HAP-1 (cell line): Measurements from ENCODE around the gene B4GALNT1.

Source experiments
- DNase-seq, 2 experiments: peaks; one replicate each; pipeline ENCODE4 v3.0.0-alpha.2; 2016 to 2020; ENCODE audit warnings: low spot score in 2 of 2
- H3K27me3 ChIP-seq: fragments of 250-450 bp; sonication (Bioruptor Pico); 2 replicates; pipeline ENCODE4 v1.5.1; 2020; ENCODE audit warnings: low read depth, mild to moderate bottlenecking, moderate library complexity
- H3K36me3 ChIP-seq: fragments of 250-450 bp; sonication (Bioruptor Pico); replicated peaks from 2 replicates; pipeline ENCODE4 v1.5.1; 2020; ENCODE audit warnings: mild to moderate bottlenecking
- H3K4me1 ChIP-seq: fragments of 250-450 bp; sonication (Bioruptor Pico); 2 replicates; pipeline ENCODE4 v1.5.1; 2020; ENCODE audit warnings: mild to moderate bottlenecking
- H3K4me3 ChIP-seq: fragments of 250-450 bp; sonication (Bioruptor Pico); 2 replicates; pipeline ENCODE4 v1.5.1; 2020; ENCODE audit warnings: mild to moderate bottlenecking, moderate library complexity
- H3K9me3 ChIP-seq: fragments of 250-450 bp; sonication (Bioruptor Pico); 2 replicates; pipeline ENCODE4 v1.5.1; 2020; ENCODE audit warnings: mild to moderate bottlenecking, moderate library complexity
- in situ Hi-C: fragments of 300-500 bp; cut with MboI; formaldehyde crosslinking; loops from 3 replicates; pipeline ENCODE4 v1.14.3; 2020; ENCODE audit warnings: low sequenced_read_pairs, inconsistent platforms, mixed read lengths

The B4GALNT1 gene

GRCh38 chr12:57611827-57612710 lies 20.9 kb downstream of the B4GALNT1 start:
- Histone ChIP-seq H3K27me3 (no peaks in the 10 kb centered on the region), H3K4me1 (peaks cover 4% of the 10 kb centered on the region)
- in situ Hi-C loops, result no loop called here

GRCh38 chr12:57611108-57611826 lies 21.7 kb downstream of the B4GALNT1 start, which contains the start of gene ARHGEF25:
TSS of gene ARHGEF25 (plus strand) at chr12:57611435. CDS start at chr12:57611895, 460 bp downstream.
- in situ Hi-C loops, result no loop called here
- DNase-seq, result peak; percentile 72 to 90

More at GRCh38 chr12:57611827-57612710, 20.9 kb downstream of the B4GALNT1 start:
- peak overlapping the region; percentile 63 for H3K4me3 ChIP-seq
- H3K9me3 ChIP-seq, result no peaks in the 10 kb centered on the region
- peaks cover 11% of the 10 kb centered on the region for H3K36me3 ChIP-seq
- DNase-seq, result no peak

GRCh38 chr12:57610554-57611107 lies 22.4 kb downstream of the B4GALNT1 start:
- Histone ChIP-seq H3K9me3 (no peaks in the 10 kb centered on the region), H3K4me3 (peak overlapping the region; percentile 63), H3K4me1 (peaks cover 4% of the 10 kb centered on the region), H3K27me3 (no peaks in the 10 kb centered on the region), H3K36me3 (peaks cover 8% of the 10 kb centered on the region)
- in situ Hi-C loops, result no loop called here
- no peak for DNase-seq

More at GRCh38 chr12:57611108-57611826, 21.7 kb downstream of the B4GALNT1 start, which contains the start of gene ARHGEF25:
- Histone ChIP-seq H3K27me3 (no peaks in the 10 kb centered on the region), H3K4me3 (peak within 1 kb of the TSS; percentile 63), H3K9me3 (no peaks in the 10 kb centered on the region), H3K4me1 (peaks cover 4% of the 10 kb centered on the region), H3K36me3 (peaks cover 11% of the 10 kb centered on the region)

- in situ Hi-C loops, result no loop called here
- Histone ChIP-seq H3K27me3 (no peaks in the 10 kb centered on the region), H3K4me3 (no peak overlapping the region), H3K9me3 (no peaks in the 10 kb centered on the region), H3K36me3 (0 out of 2 replicates have a peak, but pooled peaks cover 2% of the 10 kb centered on the region), H3K4me1 (peaks cover 4% of the 10 kb centered on the region)
- DNase-seq, result no peak
Measured at GRCh38 chr12:57609781-57610553, 23.0 kb downstream of the B4GALNT1 start.

- no peaks in the 10 kb centered on the region for H3K27me3 ChIP-seq
- no peaks in the 10 kb centered on the region for H3K9me3 ChIP-seq
- no peak overlapping the region for H3K4me3 ChIP-seq
- 0 out of 2 replicates have a peak, but pooled peaks cover under 1% of the 10 kb centered on the region for H3K36me3 ChIP-seq
- no peak for DNase-seq
- H3K4me1 ChIP-seq, result peaks cover 4% of the 10 kb centered on the region
- in situ Hi-C loops, result no loop called here
Measured at GRCh38 chr12:57609101-57609780, 23.8 kb downstream of the B4GALNT1 start.

GRCh38 chr12:57607958-57608663 lies 24.9 kb downstream of the B4GALNT1 start:
- Histone ChIP-seq H3K27me3 (no peaks in the 10 kb centered on the region), H3K4me3 (no peak overlapping the region), H3K9me3 (no peaks in the 10 kb centered on the region), H3K36me3 (no peaks in the 10 kb centered on the region), H3K4me1 (peaks cover 4% of the 10 kb centered on the region)
- no peak for DNase-seq
- in situ Hi-C loops, result no loop called here

GRCh38 chr12:57606821-57607220 lies 26.2 kb downstream of the B4GALNT1 start:
- no peaks in the 10 kb centered on the region for H3K9me3 ChIP-seq
- no peaks in the 10 kb centered on the region for H3K27me3 ChIP-seq
- in situ Hi-C loops, result no loop called here
- H3K4me1 ChIP-seq, result peaks cover 4% of the 10 kb centered on the region
- DNase-seq, result no peak
- no peaks in the 10 kb centered on the region; the same call in 1 of the 2 replicates for H3K36me3 ChIP-seq
- no peak overlapping the region for H3K4me3 ChIP-seq

GRCh38 chr12:57606399-57606798 lies 26.6 kb downstream of the B4GALNT1 start:
- Histone ChIP-seq H3K4me1 (peaks cover 4% of the 10 kb centered on the region), H3K9me3 (no peaks in the 10 kb centered on the region), H3K4me3 (no peak overlapping the region), H3K27me3 (no peaks in the 10 kb centered on the region), H3K36me3 (no peaks in the 10 kb centered on the region; the same call in 1 of the 2 replicates)
- DNase-seq, result no peak
- in situ Hi-C loops, result no loop called here

GRCh38 chr12:57605811-57606311 lies 27.1 kb downstream of the B4GALNT1 start:
- no peaks in the 10 kb centered on the region for H3K9me3 ChIP-seq
- no peak for DNase-seq
- no peaks in the 10 kb centered on the region for H3K27me3 ChIP-seq
- H3K4me3 ChIP-seq, result no peak overlapping the region
- H3K36me3 ChIP-seq, result no peaks in the 10 kb centered on the region; the same call in 1 of the 2 replicates
- in situ Hi-C loops, result no loop called here
- H3K4me1 ChIP-seq, result peaks cover 2% of the 10 kb centered on the region

GRCh38 chr12:57604992-57605810 lies 27.8 kb downstream of the B4GALNT1 start:
- in situ Hi-C loops, result no loop called here
- no peaks in the 10 kb centered on the region for H3K27me3 ChIP-seq
- H3K4me3 ChIP-seq, result no peak overlapping the region
- no peaks in the 10 kb centered on the region for H3K9me3 ChIP-seq
- peaks cover 4% of the 10 kb centered on the region; the same call in 1 of the 2 replicates for H3K36me3 ChIP-seq
- no peaks in the 10 kb centered on the region for H3K4me1 ChIP-seq
- DNase-seq, result no peak

- in situ Hi-C loops, result no loop called here
- Histone ChIP-seq H3K36me3 (peaks cover 6% of the 10 kb centered on the region; the same call in 1 of the 2 replicates), H3K4me1 (no peaks in the 10 kb centered on the region), H3K9me3 (no peaks in the 10 kb centered on the region), H3K27me3 (no peaks in the 10 kb centered on the region), H3K4me3 (no peak within 1 kb of the TSS)
- DNase-seq, result no peak
Measured at GRCh38 chr12:57604454-57604991, 28.5 kb downstream of the B4GALNT1 start, which contains the start of gene DTX3. TSS of gene DTX3 (plus strand) at chr12:57604824. CDS start at chr12:57606518, 1,694 bp downstream.
